ENCODE data around the gene NPHP4. TPM values are rescaled to one million over a fixed set of nuclear protein-coding genes. Genes with fewer than 3 reads are reported as not detected.

Gene NPHP4
- total RNA-seq, 1 donor: 6.5 TPM

DNA sequence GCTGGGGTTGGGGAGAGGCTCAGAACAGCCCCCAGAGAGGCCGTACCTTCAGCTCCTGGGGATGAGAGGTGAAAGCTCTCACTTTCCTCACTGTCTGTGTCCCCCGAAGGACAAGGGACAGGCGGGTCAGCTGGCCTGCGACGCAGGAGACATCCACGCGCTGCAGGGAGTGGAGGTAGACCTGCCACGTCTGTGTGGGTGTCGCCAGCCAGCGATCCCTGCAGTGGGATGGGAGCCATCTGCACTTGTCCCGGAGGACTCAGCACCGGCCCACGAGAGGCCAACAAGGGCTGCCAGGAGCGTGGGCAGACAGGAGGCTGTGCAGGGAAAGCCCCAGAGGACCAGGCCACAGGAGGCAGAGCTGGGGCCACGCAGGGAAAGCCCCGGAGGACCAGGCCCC lies 127.2 kb downstream of the NPHP4 start:
- TF ChIP-seq, protein P1, sequence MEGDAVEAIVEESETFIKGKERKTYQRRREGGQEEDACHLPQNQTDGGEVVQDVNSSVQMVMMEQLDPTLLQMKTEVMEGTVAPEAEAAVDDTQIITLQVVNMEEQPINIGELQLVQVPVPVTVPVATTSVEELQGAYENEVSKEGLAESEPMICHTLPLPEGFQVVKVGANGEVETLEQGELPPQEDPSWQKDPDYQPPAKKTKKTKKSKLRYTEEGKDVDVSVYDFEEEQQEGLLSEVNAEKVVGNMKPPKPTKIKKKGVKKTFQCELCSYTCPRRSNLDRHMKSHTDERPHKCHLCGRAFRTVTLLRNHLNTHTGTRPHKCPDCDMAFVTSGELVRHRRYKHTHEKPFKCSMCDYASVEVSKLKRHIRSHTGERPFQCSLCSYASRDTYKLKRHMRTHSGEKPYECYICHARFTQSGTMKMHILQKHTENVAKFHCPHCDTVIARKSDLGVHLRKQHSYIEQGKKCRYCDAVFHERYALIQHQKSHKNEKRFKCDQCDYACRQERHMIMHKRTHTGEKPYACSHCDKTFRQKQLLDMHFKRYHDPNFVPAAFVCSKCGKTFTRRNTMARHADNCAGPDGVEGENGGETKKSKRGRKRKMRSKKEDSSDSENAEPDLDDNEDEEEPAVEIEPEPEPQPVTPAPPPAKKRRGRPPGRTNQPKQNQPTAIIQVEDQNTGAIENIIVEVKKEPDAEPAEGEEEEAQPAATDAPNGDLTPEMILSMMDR (IDR thresholded peaks at IDR 0.05; ENCODE audit: insufficient read depth, low read depth, low read length): no peak
- no peak for DNase-seq (ENCODE audit: low read depth)

DNA sequence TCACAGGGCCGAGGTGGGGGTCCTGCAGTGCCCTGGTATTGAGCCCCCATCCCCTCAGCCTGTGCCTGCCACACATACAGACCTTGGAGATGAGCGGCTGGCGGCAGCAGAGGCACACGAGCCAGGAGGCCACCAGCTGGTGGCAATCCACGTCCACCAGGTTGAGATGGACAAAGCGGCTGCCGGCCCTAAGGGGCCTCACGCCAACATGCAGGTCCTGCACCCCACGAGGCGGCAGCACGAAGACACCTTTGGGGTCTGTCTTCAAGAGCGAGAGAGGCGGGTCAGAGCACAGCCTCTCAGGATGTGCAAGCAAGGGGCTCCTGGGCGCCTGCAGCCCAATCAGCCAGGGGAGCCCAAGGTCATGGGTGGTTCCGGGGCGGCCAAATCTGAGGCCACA lies 128.0 kb downstream of the NPHP4 start:
- TF ChIP-seq, protein P1 (IDR thresholded peaks at IDR 0.05; ENCODE audit: insufficient read depth, low read depth, low read length): no peak
- DNase-seq (ENCODE audit: low read depth): no peak
- no peak overlapping the region for H3K4me3 ChIP-seq (ENCODE audit: low read depth, low read length)

More for the DNA sequence above, 127.2 kb downstream of the NPHP4 start:
- H3K4me3 ChIP-seq (ENCODE audit: low read depth, low read length): no peak overlapping the region

DNA sequence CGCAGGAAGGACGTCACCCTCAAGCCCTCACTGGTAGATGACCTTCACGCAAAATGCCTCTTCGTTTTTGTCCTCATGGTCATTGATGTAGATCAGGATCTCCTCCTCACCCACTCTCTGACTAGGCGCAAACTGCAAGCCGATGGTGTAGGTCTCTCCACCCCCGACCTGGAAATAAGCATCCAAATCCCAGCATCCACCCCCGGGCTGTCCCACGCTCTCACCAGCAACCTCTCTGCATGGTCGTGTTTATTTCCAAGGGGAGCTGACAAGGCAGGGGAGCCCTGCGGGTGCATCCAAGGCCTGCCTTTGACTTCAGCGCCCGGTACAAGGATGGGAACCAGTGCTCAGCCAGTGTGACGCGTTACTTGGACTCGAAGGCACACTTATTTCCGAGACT lies 129.0 kb downstream of the NPHP4 start:
- TF ChIP-seq, protein P1 (IDR thresholded peaks at IDR 0.05; ENCODE audit: insufficient read depth, low read depth, low read length): no peak
- no peak for DNase-seq (ENCODE audit: low read depth)

DNA sequence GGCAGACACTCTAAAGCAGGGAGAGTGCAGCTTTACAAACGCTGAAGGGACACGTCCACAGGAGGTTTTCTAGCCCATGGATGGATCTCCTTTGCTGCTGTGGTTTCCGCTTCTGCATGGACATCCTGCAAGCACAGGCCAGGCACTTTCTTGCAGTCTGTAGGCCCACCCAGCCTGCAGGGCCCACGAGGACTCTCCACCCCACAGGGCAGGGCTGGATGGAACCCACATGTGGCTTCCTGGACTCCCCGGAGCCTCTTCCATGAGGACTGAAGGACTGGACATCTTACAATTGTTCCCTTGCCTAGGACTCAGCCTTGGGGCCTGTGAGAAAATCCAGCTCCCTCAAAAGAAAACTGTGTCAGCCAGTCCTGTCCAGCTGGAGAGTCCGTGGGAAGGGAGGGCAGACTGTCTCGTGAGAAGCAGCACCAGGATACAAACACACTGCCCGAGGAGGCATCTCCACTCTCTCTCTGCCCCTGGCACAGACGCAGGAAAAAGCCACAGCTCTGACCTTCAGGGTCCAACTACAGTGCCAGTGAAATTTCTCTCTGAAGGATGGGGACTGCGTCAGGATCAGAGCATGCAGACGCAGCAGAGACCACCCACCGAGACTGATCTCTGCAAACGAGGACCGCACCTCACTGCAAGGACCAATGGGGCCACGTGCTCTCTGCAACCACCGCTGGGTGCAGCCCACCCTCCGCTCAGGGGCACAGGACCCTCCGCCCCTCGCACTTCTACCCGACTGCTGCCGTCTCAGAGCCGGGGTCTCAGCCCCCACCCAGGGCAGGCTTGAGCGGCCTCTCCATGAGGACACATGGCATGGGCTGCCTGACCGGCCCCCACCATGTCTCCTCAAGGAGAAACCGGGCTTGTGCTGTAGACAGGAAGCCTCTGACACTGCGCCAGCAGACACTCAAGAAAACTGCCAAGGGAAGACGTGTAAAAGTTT lies 130.1 kb downstream of the NPHP4 start:
- TF ChIP-seq, protein P1 (IDR thresholded peaks at IDR 0.05; ENCODE audit: insufficient read depth, low read depth, low read length): no peak
- no peak overlapping the region for H3K4me3 ChIP-seq (ENCODE audit: low read depth, low read length)
- DNase-seq (ENCODE audit: low read depth): no peak

More for the DNA sequence above, 129.0 kb downstream of the NPHP4 start:
- H3K4me3 ChIP-seq (ENCODE audit: low read depth, low read length): no peak overlapping the region

DNA sequence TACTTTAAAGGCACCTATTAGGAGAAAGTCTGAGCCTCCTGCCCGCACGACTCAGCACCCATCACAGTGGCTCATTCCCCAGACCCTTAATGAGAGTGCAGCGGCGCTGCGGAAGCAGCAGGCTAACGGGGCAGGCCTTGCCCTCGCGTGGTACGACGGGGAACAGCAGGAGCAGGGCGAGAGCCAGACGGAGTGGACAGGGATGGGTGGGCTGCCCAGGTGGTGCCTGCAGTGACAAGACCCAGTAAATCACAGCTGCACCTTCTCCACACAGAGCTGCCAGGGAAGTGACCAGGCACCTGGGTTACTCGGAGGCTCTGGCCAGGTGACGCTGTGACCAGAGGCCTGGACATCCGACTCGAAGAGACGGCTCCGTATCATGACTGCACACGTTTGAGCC lies 131.9 kb downstream of the NPHP4 start:
- TF ChIP-seq, protein P1 (IDR thresholded peaks at IDR 0.05; ENCODE audit: insufficient read depth, low read depth, low read length): no peak
- no peak for DNase-seq (ENCODE audit: low read depth)

DNA sequence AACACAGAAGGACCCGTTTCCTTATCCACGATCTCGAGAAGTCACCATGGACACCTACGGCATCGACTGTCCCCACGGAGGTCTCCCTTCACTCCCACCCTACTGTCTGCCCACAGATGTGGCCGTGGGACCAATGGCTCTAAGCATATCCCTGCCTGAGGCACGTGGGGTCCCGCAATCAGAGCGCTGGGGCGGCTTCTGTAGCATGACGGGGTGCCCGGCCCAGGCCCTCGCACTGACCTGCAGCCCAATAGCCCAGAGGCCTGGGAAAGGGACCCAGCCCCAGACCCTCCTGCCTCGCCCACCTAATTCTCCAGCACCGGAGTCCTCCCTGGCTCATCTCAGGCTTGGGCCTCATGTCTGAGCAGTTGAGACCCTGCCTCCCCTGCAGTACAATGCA lies 132.5 kb downstream of the NPHP4 start:
- TF ChIP-seq, protein P1 (IDR thresholded peaks at IDR 0.05; ENCODE audit: insufficient read depth, low read depth, low read length): no peak
- no peak for DNase-seq (ENCODE audit: low read depth)
- no peak overlapping the region for H3K4me3 ChIP-seq (ENCODE audit: low read depth, low read length)

More for the DNA sequence above, 131.9 kb downstream of the NPHP4 start:
- H3K4me3 ChIP-seq (ENCODE audit: low read depth, low read length): no peak overlapping the region

Data from fibroblast of villous mesenchyme (primary cell).